WERI-Rb-1 (cell line): Measurements from ENCODE around the gene SH3PXD2A.

ENCODE experiments used
- DNase-seq: peaks from one replicate; pipeline ENCODE4 v3.0.0-alpha.2; 2020
- H3K27ac ChIP-seq: fragments of 250-450 bp; sonication (Bioruptor Pico); 2 replicates; pipeline ENCODE4 v1.5.1; 2020; ENCODE audit warnings: mild to moderate bottlenecking, moderate library complexity
- H3K27me3 ChIP-seq: fragments of 250-450 bp; sonication (Bioruptor Pico); 2 replicates; pipeline ENCODE4 v1.5.1; 2021; ENCODE audit warnings: mild to moderate bottlenecking, low read depth, moderate library complexity; ENCODE audit not compliant: insufficient read depth, severe bottlenecking
- H3K36me3 ChIP-seq: fragments of 250-450 bp; sonication (Bioruptor Pico); 2 replicates; pipeline ENCODE4 v1.5.1; 2020; ENCODE audit warnings: mild to moderate bottlenecking, moderate library complexity
- H3K4me3 ChIP-seq: 2 replicates; pipeline ENCODE4 v1.5.1; 2011; ENCODE audit warnings: low read depth, mild to moderate bottlenecking, control low read depth, low read length
- H3K9me3 ChIP-seq: fragments of 250-450 bp; sonication (Bioruptor Pico); 2 replicates; pipeline ENCODE4 v1.5.1; 2021; ENCODE audit warnings: mild to moderate bottlenecking, moderate library complexity; ENCODE audit not compliant: severe bottlenecking
- CTCF ChIP-seq: IDR thresholded peaks from 2 replicates; pipeline ENCODE4 v1.5.1; 2011; ENCODE audit warnings: low read depth, mild to moderate bottlenecking, control low read depth, inconsistent platforms, low read length

The SH3PXD2A gene

GRCh38 chr10:103545771-103546281, 309.6 kb downstream of the SH3PXD2A start:
- TF ChIP-seq CTCF = no peak
- Histone ChIP-seq H3K9me3 (no peaks in the 10 kb centered on the region), H3K27me3 (no peaks in the 10 kb centered on the region), H3K36me3 (no peaks in the 10 kb centered on the region), H3K4me3 (no peak overlapping the region), H3K27ac (peak overlapping the region; percentile 71)
- DNase-seq = no peak

- no peak for DNase-seq
- Histone ChIP-seq H3K4me3 (no peak overlapping the region), H3K9me3 (no peaks in the 10 kb centered on the region), H3K27me3 (no peaks in the 10 kb centered on the region), H3K36me3 (no peaks in the 10 kb centered on the region), H3K27ac (peak overlapping the region; percentile 71)
- TF ChIP-seq CTCF = no peak
Observed at GRCh38 chr10:103545366-103545765, 310.0 kb downstream of the SH3PXD2A start.

GRCh38 chr10:103544657-103545310, 310.6 kb downstream of the SH3PXD2A start:
- H3K27ac ChIP-seq = peak overlapping the region; percentile 92
- TF ChIP-seq CTCF = no peak
- H3K4me3 ChIP-seq = no peak overlapping the region
- no peaks in the 10 kb centered on the region for H3K36me3 ChIP-seq
- no peak for DNase-seq
- no peaks in the 10 kb centered on the region for H3K27me3 ChIP-seq
- no peaks in the 10 kb centered on the region for H3K9me3 ChIP-seq
